K562 (cell line): ENCODE results near the gene ALK. TPM values are rescaled to one million over a fixed set of nuclear protein-coding genes. Genes with fewer than 3 reads are reported as not detected.

ENCODE experiments used
- ATAC-seq: fragments of 200-7000 bp; cut with Tn5 transposase; 3 replicates; pipeline ENCODE4 v1.9.1; 2020; ENCODE audit warnings: moderate library complexity
- BruUV-seq: library from RNA; stranded (reverse); fragments of 400-500 nt; replicated peaks from 2 replicates; lab custom pipeline; 2021; lab: Mats Ljungman, UMichigan
- CTCF ChIA-PET: fragments of 300-600 bp; formaldehyde crosslinking; extraction: SDS; loops from one replicate; lab custom pipeline; 2021; ENCODE audit warnings: low intra/inter-chr PET ratio; lab: Yijun Ruan, JAX
- POLR2A ChIA-PET: fragments of 300-600, 350-650 bp; sonication (Branson Sonifier 250); formaldehyde crosslinking; extraction: SDS; loops from one replicate; lab custom pipeline; 2021; ENCODE audit warnings: antibody characterized with exemption, inconsistent platforms; lab: Yijun Ruan, JAX
- DNase-seq, 4 experiments: peaks; one replicate each; pipeline versions ENCODE4 v3.0.0 to v3.0.0-alpha.2; 2011 to 2018; ENCODE audit warnings: low spot score in 3 of 4, mixed read lengths in 3 of 4; ENCODE audit errors: extremely low read depth in 1 of 4
- FAIRE-seq: peaks from 2 replicates; lab custom pipeline; 2011; peaks lifted over from hg19 to GRCh38; lab: Jason Lieb, UNC
- H2AFZ ChIP-seq: 2 replicates; pipeline ENCODE4 v1.6.0; 2011; ENCODE audit warnings: low read depth, low read length, control low read depth, inconsistent platforms
- H3K27ac ChIP-seq: fragments of 200-600 bp; 3 replicates; pipeline ENCODE4 v1.8.0; 2011; ENCODE audit warnings: low read depth, mild to moderate bottlenecking, control low read depth, inconsistent platforms, low read length, moderate library complexity, mixed read lengths; ENCODE audit errors: extremely low read depth
- H3K27me3 ChIP-seq, 2 experiments: fragments of 300-600 bp in 1 of 2; 2 replicates in 1 of 2; 3 replicates in 1 of 2; pipeline versions ENCODE4 v1.6.0 to v1.8.0; 2011; ENCODE audit warnings: inconsistent platforms in 2 of 2, low read length in 2 of 2, mild to moderate bottlenecking in 1 of 2, mixed read lengths in 1 of 2, moderate library complexity in 1 of 2; ENCODE audit not compliant: control insufficient read depth in 2 of 2, insufficient read depth in 2 of 2
- H3K36me3 ChIP-seq: fragments of 300-600 bp; 3 replicates; pipeline ENCODE4 v1.8.0; 2011; ENCODE audit warnings: mild to moderate bottlenecking, low read length, inconsistent platforms; ENCODE audit not compliant: control insufficient read depth, insufficient read depth
- H3K4me1 ChIP-seq, 2 experiments: fragments of 200-600 bp in 1 of 2; replicated peaks in 1 of 2; 2 replicates in 1 of 2; 3 replicates in 1 of 2; pipeline versions ENCODE4 v1.5.1 to v1.8.0; 2011; ENCODE audit warnings: inconsistent platforms in 2 of 2, low read length in 2 of 2, mild to moderate bottlenecking in 1 of 2, mixed read lengths in 1 of 2, moderate library complexity in 1 of 2; ENCODE audit not compliant: control insufficient read depth in 2 of 2, insufficient read depth in 2 of 2
- H3K4me2 ChIP-seq: 2 replicates; pipeline ENCODE4 v1.6.1; 2011; ENCODE audit warnings: low read length, control low read depth, inconsistent platforms, mixed read lengths; ENCODE audit not compliant: insufficient read depth
- H3K4me3 ChIP-seq: fragments of 200-600 bp; sonication (generic), shearing (Covaris generic); 2 replicates; pipeline ENCODE4 v1.5.1; 2016; ENCODE audit warnings: control low read depth, inconsistent platforms
- H3K79me2 ChIP-seq: fragments of 200-600 bp; 3 replicates; pipeline ENCODE4 v1.8.0; 2011; ENCODE audit warnings: low read length, inconsistent platforms; ENCODE audit not compliant: control insufficient read depth, insufficient read depth
- H3K9ac ChIP-seq, 2 experiments: 2 replicates each; pipeline versions ENCODE4 v1.6.0 to v1.6.1; 2011; ENCODE audit warnings: low read depth in 2 of 2, low read length in 2 of 2, control low read depth in 1 of 2, inconsistent platforms in 1 of 2, mild to moderate bottlenecking in 1 of 2, mixed read lengths in 1 of 2; ENCODE audit not compliant: insufficient read depth in 1 of 2
- H3K9me1 ChIP-seq: one replicate; pipeline ENCODE4 v1.6.0; 2011; ENCODE audit warnings: inconsistent platforms, mild to moderate bottlenecking, low read length, moderate library complexity; ENCODE audit not compliant: control insufficient read depth, insufficient read depth
- H3K9me3 ChIP-seq: replicated peaks from 2 replicates; pipeline ENCODE4 v1.5.1; 2011; ENCODE audit warnings: low read depth, low read length, inconsistent platforms; ENCODE audit not compliant: control insufficient read depth, insufficient read depth
- H4K20me1 ChIP-seq: replicated peaks from 2 replicates; pipeline ENCODE4 v1.6.1; 2011; ENCODE audit warnings: low read length, inconsistent platforms, mixed read lengths; ENCODE audit not compliant: control insufficient read depth, insufficient read depth
- PHB ChIP-seq: fragments of 250-450 bp; sonication (Bioruptor Pico); IDR thresholded peaks from 2 replicates; pipeline ENCODE4 v1.5.0; 2021
- RFX1 ChIP-seq: fragments of 450-650 bp; IDR thresholded peaks from 2 replicates; pipeline ENCODE4 v1.6.1; 2016; ENCODE audit warnings: mild to moderate bottlenecking, moderate library complexity
- ZC3H4 ChIP-seq: sonication (generic); formaldehyde crosslinking; IDR thresholded peaks from 2 replicates; pipeline ENCODE4 v1.9.0; 2021; ENCODE audit warnings: missing genetic modification reagents, borderline replicate concordance
- WGBS: fragments of 100-300 bp; shearing (Covaris generic); methylation state at CpG from one replicate; pipeline ENCODE4 v1.1.6; 2016; ENCODE audit warnings: low coverage, mixed read lengths; ENCODE audit not compliant: insufficient coverage; ENCODE audit errors: missing lambda C conversion rate; 5-methylcytosine and 5-hydroxymethylcytosine counted together
- in situ Hi-C: fragments of 300-500 bp; cut with MboI; formaldehyde crosslinking; loops from 4 replicates; pipeline ENCODE4 v1.15.0; 2018; ENCODE audit warnings: inconsistent platforms, mixed read lengths
- intact Hi-C: fragments of 100-400 bp; cut with micrococcal nuclease; formaldehyde crosslinking; loops from 2 replicates; pipeline ENCODE4 v1.14.2; 2022
- polyA plus RNA-seq, 8 experiments: library from polyadenylated mRNA; depleted of rRNA in 4 of 8; stranded (reverse) in 5 of 8; unstranded in 3 of 8; fragments of >200 nt; fragmentation: Nextera tagmentation in 2 of 8; fragmentation: Illumina TruSeq in 1 of 8; extraction: Ambion mirVana in 2 of 8; extraction: Trizol in 1 of 8; gene quantifications; 2 replicates each; pipeline versions ENCODE4 v1.2.1 to v1.2.3, GENCODE V29; 2011 to 2014; ENCODE audit warnings: inconsistent platforms in 1 of 8, missing spikeins in 1 of 8
- total RNA-seq, 7 experiments: library from RNA; depleted of rRNA in 6 of 7; stranded (reverse); fragments of >200 nt in 6 of 7; fragmentation: Illumina TruSeq in 2 of 7; extraction: Trizol in 2 of 7; gene quantifications; 2 replicates each; pipeline versions ENCODE4 v1.2.1 to v1.2.3, GENCODE V29; 2011 to 2021; ENCODE audit warnings: low replicate concordance in 1 of 7
- TF ChIP-seq, protein P1 (sequence below), 2 experiments: fragments of 150-350 bp in 1 of 2; IDR thresholded peaks; 2 replicates each; pipeline ENCODE4 v1.6.1; 2012 to 2016; ENCODE audit warnings: low read depth in 2 of 2, low read length in 2 of 2, mild to moderate bottlenecking in 1 of 2, moderate library complexity in 1 of 2
- TF ChIP-seq, protein P2 (sequence below): fragments of 150-350 bp; IDR thresholded peaks from 2 replicates; pipeline ENCODE4 v1.6.1; 2014; ENCODE audit warnings: low read depth, mild to moderate bottlenecking, low read length, borderline replicate concordance
- TF ChIP-seq, protein P3 (sequence below): IDR thresholded peaks from 2 replicates; pipeline ENCODE4 v1.6.1; 2011; ENCODE audit not compliant: insufficient read length; ENCODE audit errors: extremely low read depth

Gene ALK
- total and polyA plus RNA-seq, 9 of the 15 experiments (the other 6 are each of a cell fraction or from before 2014, with no cell fraction given), result not detected

DNA sequence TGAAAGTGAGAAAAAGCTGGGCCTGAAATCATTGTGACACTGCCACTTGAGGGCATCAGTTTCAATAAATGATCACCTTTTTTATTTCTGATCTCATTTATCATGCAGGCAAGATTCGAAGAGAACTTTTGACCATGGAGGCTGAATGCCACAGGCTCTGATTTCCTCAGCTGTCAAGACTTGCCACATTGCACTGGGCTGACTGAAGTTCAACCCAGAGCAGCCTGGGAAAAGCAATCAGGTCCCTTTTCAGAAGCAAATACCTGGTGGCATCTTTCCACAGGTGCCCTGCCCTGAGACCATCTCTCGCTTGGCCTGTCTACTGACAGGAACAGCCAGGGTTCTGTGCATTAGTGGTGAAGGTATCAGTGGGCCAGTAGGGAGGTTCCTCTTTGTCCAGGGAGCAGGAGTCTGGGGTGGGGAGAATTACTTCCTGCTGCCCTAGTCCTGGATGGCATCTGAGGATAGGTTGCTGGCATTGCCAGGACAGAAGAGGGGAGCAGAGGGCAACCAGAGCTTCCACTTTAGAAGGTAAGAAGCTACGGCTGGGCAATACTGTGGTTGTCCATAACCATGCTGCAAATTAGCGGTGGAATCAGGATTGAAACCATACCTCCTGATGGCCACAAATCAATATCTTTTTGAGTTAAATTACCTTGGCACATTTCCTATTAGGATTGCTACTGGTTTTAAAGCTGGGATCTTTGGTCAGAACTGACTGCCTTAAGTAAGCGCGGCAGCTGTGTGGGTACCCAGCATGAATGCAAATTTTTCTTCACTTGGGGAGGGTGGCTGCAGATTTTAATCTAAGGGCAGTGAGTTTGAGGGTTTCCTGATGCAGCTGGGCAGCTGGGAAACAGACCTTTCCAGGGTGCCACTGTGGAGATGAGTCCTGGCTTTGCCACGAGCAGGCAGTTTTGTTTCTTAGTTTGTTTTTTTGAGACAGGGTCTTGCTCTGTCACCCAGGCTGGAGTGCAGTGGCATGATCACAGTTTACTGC lies 394.5 kb downstream of the ALK start:
- no peak for DNase-seq
- Histone ChIP-seq H3K27ac (no peak overlapping the region), H3K4me2 (no peak overlapping the region), H3K9me1 (no peaks in the 10 kb centered on the region), H3K9me3 (no peaks in the 10 kb centered on the region), H4K20me1 (0 out of 2 replicates have a peak, but pooled peaks cover 3% of the 10 kb centered on the region), H3K4me1 (no peaks in the 10 kb centered on the region), H3K79me2 (no peaks in the 10 kb centered on the region), H3K9ac (no peak overlapping the region), H3K36me3 (no peaks in the 10 kb centered on the region), H3K27me3 (peaks cover 0 to 9% of the 10 kb centered on the region in 2 experiments; a peak in 2 of 5 replicates), H3K4me3 (no peak overlapping the region), H2AFZ (no peak overlapping the region)
- BruUV-seq, result no TSS peak
- in situ Hi-C loops, result no loop called here
- no peak for ATAC-seq
- ChIA-PET CTCF (no interaction called here), POLR2A (no interaction called here)
- intact Hi-C loops, result no loop called here
- no peak for FAIRE-seq
- TF ChIP-seq, protein P1, sequence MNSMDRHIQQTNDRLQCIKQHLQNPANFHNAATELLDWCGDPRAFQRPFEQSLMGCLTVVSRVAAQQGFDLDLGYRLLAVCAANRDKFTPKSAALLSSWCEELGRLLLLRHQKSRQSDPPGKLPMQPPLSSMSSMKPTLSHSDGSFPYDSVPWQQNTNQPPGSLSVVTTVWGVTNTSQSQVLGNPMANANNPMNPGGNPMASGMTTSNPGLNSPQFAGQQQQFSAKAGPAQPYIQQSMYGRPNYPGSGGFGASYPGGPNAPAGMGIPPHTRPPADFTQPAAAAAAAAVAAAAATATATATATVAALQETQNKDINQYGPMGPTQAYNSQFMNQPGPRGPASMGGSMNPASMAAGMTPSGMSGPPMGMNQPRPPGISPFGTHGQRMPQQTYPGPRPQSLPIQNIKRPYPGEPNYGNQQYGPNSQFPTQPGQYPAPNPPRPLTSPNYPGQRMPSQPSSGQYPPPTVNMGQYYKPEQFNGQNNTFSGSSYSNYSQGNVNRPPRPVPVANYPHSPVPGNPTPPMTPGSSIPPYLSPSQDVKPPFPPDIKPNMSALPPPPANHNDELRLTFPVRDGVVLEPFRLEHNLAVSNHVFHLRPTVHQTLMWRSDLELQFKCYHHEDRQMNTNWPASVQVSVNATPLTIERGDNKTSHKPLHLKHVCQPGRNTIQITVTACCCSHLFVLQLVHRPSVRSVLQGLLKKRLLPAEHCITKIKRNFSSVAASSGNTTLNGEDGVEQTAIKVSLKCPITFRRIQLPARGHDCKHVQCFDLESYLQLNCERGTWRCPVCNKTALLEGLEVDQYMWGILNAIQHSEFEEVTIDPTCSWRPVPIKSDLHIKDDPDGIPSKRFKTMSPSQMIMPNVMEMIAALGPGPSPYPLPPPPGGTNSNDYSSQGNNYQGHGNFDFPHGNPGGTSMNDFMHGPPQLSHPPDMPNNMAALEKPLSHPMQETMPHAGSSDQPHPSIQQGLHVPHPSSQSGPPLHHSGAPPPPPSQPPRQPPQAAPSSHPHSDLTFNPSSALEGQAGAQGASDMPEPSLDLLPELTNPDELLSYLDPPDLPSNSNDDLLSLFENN (IDR thresholded peaks at IDR 0.05; ENCODE audit: low read depth in 2 of 2, low read length in 2 of 2), result no peak
- TF ChIP-seq PHB (CRISPR knock-in tag), result no peak
- TF ChIP-seq, protein P2, sequence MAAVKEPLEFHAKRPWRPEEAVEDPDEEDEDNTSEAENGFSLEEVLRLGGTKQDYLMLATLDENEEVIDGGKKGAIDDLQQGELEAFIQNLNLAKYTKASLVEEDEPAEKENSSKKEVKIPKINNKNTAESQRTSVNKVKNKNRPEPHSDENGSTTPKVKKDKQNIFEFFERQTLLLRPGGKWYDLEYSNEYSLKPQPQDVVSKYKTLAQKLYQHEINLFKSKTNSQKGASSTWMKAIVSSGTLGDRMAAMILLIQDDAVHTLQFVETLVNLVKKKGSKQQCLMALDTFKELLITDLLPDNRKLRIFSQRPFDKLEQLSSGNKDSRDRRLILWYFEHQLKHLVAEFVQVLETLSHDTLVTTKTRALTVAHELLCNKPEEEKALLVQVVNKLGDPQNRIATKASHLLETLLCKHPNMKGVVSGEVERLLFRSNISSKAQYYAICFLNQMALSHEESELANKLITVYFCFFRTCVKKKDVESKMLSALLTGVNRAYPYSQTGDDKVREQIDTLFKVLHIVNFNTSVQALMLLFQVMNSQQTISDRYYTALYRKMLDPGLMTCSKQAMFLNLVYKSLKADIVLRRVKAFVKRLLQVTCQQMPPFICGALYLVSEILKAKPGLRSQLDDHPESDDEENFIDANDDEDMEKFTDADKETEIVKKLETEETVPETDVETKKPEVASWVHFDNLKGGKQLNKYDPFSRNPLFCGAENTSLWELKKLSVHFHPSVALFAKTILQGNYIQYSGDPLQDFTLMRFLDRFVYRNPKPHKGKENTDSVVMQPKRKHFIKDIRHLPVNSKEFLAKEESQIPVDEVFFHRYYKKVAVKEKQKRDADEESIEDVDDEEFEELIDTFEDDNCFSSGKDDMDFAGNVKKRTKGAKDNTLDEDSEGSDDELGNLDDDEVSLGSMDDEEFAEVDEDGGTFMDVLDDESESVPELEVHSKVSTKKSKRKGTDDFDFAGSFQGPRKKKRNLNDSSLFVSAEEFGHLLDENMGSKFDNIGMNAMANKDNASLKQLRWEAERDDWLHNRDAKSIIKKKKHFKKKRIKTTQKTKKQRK, result no peak
- no peak for TF ChIP-seq RFX1
- no peak for TF ChIP-seq ZC3H4
- TF ChIP-seq, protein P3, sequence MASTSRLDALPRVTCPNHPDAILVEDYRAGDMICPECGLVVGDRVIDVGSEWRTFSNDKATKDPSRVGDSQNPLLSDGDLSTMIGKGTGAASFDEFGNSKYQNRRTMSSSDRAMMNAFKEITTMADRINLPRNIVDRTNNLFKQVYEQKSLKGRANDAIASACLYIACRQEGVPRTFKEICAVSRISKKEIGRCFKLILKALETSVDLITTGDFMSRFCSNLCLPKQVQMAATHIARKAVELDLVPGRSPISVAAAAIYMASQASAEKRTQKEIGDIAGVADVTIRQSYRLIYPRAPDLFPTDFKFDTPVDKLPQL, result no peak
- 2% methylated on average over 7 of the region's 7 CpGs for WGBS
